Hematopoietic multipotent progenitor cell treated with erythropoietin and hydrocortisone succinate and interleukin-3 and kit ligand, for 6 days (in vitro differentiated cells): ENCODE results near the gene CSTA.

Source experiments
- DNase-seq: peaks from one replicate; pipeline ENCODE4 v3.0.0-alpha.2; 2015

Gene CSTA, protein sequence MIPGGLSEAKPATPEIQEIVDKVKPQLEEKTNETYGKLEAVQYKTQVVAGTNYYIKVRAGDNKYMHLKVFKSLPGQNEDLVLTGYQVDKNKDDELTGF

GRCh38 chr3:122324871-122325323 is at the start of gene CSTA:
Gene CSTA, plus strand, starts transcription at chr3:122325248. Its CDS starts 45 bp downstream, at chr3:122325293.
- peak; percentile 55 for DNase-seq

- DNase-seq = no peak
These were observed 43.2 kb upstream of the CSTA start for GRCh38 chr3:122281891-122282290.

DNA sequence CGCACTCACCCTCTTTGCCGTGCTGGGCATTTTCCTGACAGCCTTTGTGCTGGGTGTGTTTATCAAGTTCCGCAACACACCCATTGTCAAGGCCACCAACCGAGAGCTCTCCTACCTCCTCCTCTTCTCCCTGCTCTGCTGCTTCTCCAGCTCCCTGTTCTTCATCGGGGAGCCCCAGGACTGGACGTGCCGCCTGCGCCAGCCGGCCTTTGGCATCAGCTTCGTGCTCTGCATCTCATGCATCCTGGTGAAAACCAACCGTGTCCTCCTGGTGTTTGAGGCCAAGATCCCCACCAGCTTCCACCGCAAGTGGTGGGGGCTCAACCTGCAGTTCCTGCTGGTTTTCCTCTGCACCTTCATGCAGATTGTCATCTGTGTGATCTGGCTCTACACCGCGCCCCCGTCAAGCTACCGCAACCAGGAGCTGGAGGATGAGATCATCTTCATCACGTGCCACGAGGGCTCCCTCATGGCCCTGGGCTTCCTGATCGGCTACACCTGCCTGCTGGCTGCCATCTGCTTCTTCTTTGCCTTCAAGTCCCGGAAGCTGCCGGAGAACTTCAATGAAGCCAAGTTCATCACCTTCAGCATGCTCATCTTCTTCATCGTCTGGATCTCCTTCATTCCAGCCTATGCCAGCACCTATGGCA is 41.1 kb upstream of the CSTA start:
- DNase-seq = no peak

DNA sequence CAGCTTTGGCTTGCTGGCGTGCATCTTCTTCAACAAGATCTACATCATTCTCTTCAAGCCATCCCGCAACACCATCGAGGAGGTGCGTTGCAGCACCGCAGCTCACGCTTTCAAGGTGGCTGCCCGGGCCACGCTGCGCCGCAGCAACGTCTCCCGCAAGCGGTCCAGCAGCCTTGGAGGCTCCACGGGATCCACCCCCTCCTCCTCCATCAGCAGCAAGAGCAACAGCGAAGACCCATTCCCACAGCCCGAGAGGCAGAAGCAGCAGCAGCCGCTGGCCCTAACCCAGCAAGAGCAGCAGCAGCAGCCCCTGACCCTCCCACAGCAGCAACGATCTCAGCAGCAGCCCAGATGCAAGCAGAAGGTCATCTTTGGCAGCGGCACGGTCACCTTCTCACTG is 40.6 kb upstream of the CSTA start:
- DNase-seq = no peak

- DNase-seq = no peak
These were observed 30.7 kb upstream of the CSTA start for GRCh38 chr3:122294359-122294758.

GRCh38 chr3:122295266-122296062 is 29.6 kb upstream of the CSTA start:
- DNase-seq = peak; percentile 25

DNA sequence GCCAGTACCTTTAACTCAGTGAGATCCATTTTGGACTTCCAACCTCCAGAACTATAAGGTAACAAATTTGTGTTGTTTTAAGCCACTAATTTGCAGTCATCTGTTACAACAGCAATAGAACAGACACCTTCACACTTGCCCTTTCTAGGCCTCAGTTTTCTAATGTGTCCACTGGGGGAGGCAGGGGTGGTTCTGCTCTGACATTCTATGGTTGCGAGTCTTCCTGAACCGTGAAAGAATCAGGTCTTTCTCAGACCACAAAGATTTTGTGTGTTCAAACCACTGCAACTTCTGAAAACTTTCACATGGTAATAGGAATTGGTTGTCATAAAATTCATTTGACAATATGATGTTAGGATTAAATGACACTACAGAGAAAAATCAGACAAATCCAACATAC is 26.8 kb upstream of the CSTA start:
- DNase-seq = no peak

DNA sequence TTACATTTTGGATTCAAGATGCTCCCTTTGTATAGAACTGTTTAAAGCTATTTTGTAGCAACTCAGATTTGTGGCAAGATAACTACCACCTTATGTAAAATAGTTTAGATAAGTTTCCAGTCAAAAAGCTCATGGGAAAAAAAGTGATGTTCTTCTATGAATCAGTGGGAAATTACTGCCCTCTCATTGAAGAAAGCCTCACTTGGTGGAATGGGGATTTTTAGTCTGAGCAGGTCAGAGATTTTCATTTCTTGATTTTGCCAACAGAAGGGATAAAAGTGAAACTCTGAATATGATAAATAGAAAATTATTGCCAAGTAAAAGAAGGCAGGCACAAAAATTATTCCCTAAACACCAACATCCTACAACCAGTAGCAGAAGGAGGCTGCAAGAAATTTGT is 25.8 kb upstream of the CSTA start:
- DNase-seq = no peak

- DNase-seq = peak; percentile 69
These were observed 25.1 kb upstream of the CSTA start for GRCh38 chr3:122299872-122300460.

- DNase-seq = no peak
These were observed 24.0 kb upstream of the CSTA start for GRCh38 chr3:122301063-122301462.

GRCh38 chr3:122305818-122306621 is 19.0 kb upstream of the CSTA start:
- peak; percentile 65 for DNase-seq

GRCh38 chr3:122306622-122306953 is 18.5 kb upstream of the CSTA start:
- no peak for DNase-seq

- no peak for DNase-seq
These were observed 17.9 kb upstream of the CSTA start for GRCh38 chr3:122307094-122307687.

GRCh38 chr3:122307976-122308375 is 17.1 kb upstream of the CSTA start:
- no peak for DNase-seq

- DNase-seq = no peak
These were observed 14.7 kb upstream of the CSTA start for GRCh38 chr3:122310361-122310760.

- DNase-seq = peak; percentile 58
These were observed 12.2 kb upstream of the CSTA start for GRCh38 chr3:122312826-122313225.

DNA sequence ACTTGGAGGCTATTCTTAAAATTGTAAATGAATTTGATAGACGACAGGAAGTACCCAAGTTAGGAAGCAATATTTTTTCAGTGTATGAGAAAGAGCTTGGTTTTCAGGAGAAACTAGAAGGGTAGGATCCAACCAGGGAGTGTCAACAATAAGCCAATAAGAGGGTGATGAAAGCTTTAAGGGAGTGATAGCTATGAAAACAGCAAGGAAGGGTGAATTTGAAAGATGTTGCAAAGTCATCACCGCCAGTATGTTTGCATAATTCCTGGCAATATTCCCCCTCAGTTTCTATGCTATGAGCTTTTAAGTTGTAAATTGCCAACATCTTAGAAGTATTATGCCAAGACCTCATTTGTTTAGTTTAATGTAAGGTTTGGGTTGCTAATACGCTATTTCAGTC is 11.8 kb upstream of the CSTA start:
- DNase-seq = peak; percentile 25

DNA sequence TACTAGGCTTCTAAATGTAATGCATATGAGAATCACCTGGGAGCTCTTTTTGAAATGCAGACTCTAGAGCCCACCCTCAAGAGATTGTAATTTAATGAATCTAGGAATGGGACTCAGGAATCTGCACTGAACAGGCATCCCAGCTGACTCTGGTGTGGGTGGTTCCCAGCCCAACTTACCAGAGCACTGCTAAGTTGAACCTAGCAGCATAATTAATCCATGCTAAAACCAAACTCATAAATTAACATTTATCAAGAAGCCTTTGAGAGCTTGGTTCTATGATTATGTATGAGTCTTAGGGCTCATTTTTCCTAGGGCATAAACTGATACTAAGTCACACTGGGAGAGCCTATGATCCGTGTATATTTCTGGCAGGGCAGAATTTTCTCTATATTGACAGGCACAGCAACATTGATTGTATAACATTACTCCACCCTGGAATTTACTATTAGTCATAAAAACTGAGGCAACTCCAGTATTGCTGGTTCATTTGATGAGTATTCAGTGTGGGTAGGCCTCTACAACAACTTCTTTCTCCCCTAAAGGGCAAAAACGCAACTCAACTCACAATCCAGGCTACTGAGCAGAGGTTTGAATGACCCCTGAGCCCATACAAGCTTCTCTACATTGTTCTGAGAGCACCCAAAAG is 10.7 kb upstream of the CSTA start:
- DNase-seq = no peak

DNA sequence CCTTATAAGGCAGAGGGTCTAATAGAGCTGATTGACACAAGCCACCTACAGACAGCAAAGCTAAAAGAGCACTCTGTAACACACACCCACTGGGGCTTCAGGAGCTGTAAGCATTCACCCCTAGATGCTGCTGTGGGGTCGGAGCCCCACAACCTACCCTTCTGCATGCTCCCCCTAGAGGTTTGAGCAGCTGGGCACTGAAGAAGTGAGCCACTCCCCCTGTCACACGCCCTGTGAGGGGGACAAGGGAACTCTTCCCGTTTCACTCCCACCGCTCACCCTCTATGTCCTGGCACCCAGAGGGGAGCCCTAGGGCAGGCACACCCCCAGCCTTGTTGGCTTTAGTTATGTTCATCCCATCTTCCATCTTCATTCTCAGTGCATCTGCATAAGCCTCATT is 9.4 kb upstream of the CSTA start:
- no peak for DNase-seq

- no peak for DNase-seq
These were observed 8.7 kb upstream of the CSTA start for GRCh38 chr3:122316368-122316767.

DNA sequence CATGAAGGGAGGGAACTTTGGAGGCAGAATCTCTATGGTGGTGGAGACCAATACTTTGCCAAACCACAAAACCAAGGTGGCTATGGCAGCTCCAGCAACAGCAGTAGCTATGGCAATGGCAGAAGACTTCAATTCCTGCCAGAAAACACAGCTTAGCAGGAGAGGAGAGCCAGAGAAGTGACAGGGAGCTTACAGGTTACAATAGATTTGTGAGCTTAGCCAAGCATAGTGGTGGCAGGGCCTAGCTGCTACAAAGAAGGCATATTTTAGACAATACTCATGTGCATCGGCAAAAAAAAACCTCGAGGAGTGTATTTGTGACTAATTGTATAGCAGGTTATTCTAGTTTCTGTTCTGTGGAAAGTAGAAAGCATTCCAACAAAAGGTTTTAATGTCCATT is 6.4 kb upstream of the CSTA start:
- no peak for DNase-seq
